ENCODE data around the gene CATSPER3. TPM values are rescaled to one million over a fixed set of nuclear protein-coding genes. Genes with fewer than 3 reads are reported as not detected.

The CATSPER3 gene
- total RNA-seq, 1 experiment from 2014 or later = 0.50 TPM

GRCh38 chr5:135059000-135059923, 91.6 kb downstream of the CATSPER3 start:
- no peak overlapping the region for H2BK20ac ChIP-seq (ENCODE audit: low read depth, low read length, poor library complexity, severe bottlenecking)
- H3K27me3 ChIP-seq (ENCODE audit: insufficient read depth, low read length) = no peaks in the 10 kb centered on the region
- H3K9me3 ChIP-seq (ENCODE audit: control insufficient read depth, low read depth, low read length) = no peaks in the 10 kb centered on the region
- no peak overlapping the region for H3K4ac ChIP-seq (ENCODE audit: low read depth, low read length)
- no peaks in the 10 kb centered on the region for H3K36me3 Mint-ChIP-seq (ENCODE audit: insufficient read depth in 1 of 3, low read depth in 3 of 3)
- H3K79me2 ChIP-seq (ENCODE audit: insufficient read depth, low read length) = no peaks in the 10 kb centered on the region
- no CpG with 5 or more reads among the region's 12 CpGs for whole genome bisulfite sequencing (ENCODE audit: extremely low coverage, insufficient read length, low lambda C conversion rate)
- H2BK12ac ChIP-seq (ENCODE audit: insufficient read length, low read depth, low read length) = no peak overlapping the region
- H4K5ac ChIP-seq (ENCODE audit: insufficient read length, low read depth, low read length) = no peak overlapping the region
- H3K9ac ChIP-seq (ENCODE audit: extremely low read depth, insufficient read length, low read length) = no peak overlapping the region
- H3K27ac Mint-ChIP-seq = no peak overlapping the region
- no peaks in the 10 kb centered on the region for H3K23me2 ChIP-seq (ENCODE audit: insufficient read length, low read depth, low read length, poor library complexity, severe bottlenecking)
- H2BK15ac ChIP-seq (ENCODE audit: low read depth, low read length) = no peak overlapping the region
- H3K79me1 ChIP-seq (ENCODE audit: insufficient read depth, low read depth, low read length, poor library complexity, severe bottlenecking) = no peaks in the 10 kb centered on the region
- H3K4me3 Mint-ChIP-seq = no peak overlapping the region
- H3K56ac ChIP-seq (ENCODE audit: insufficient read length, low read depth, low read length) = no peak overlapping the region
- no peaks in the 10 kb centered on the region for H3K4me1 Mint-ChIP-seq
- no peak overlapping the region for H2AK5ac ChIP-seq (ENCODE audit: insufficient read length, low read length)
- H3K14ac ChIP-seq (ENCODE audit: insufficient read depth, low read length) = no peak overlapping the region
- H4K8ac ChIP-seq (replicated peaks; ENCODE audit: insufficient read length, low read depth, low read length) = no peak overlapping the region
- no peak overlapping the region for H3K23ac ChIP-seq (ENCODE audit: insufficient read length, low read depth, low read length)
- no peak overlapping the region for H3K4me2 ChIP-seq (ENCODE audit: insufficient read depth, insufficient read length, low read length)
- DNase-seq = no peak
- no peak overlapping the region for H2BK120ac ChIP-seq (ENCODE audit: low read depth, low read length, poor library complexity, severe bottlenecking)
- H3T11ph ChIP-seq (ENCODE audit: low read length) = no peak overlapping the region
- H3K27me3 Mint-ChIP-seq (ENCODE audit: low read depth) = peaks cover 100% of the 10 kb centered on the region
- H4K20me1 ChIP-seq (ENCODE audit: control insufficient read depth, insufficient read depth, insufficient read length) = no peaks in the 10 kb centered on the region
- H2AFZ ChIP-seq (ENCODE audit: low read length) = no peak overlapping the region
- H3K27ac ChIP-seq (ENCODE audit: insufficient read length, low read depth, low read length) = no peak overlapping the region
- H3K4me1 ChIP-seq (ENCODE audit: insufficient read depth, low read length) = no peaks in the 10 kb centered on the region
- no peak overlapping the region for H2BK5ac ChIP-seq (ENCODE audit: insufficient read length, low read length)
- H3K18ac ChIP-seq (ENCODE audit: insufficient read length, low read depth, low read length) = no peak overlapping the region
- TF ChIP-seq, protein P1, sequence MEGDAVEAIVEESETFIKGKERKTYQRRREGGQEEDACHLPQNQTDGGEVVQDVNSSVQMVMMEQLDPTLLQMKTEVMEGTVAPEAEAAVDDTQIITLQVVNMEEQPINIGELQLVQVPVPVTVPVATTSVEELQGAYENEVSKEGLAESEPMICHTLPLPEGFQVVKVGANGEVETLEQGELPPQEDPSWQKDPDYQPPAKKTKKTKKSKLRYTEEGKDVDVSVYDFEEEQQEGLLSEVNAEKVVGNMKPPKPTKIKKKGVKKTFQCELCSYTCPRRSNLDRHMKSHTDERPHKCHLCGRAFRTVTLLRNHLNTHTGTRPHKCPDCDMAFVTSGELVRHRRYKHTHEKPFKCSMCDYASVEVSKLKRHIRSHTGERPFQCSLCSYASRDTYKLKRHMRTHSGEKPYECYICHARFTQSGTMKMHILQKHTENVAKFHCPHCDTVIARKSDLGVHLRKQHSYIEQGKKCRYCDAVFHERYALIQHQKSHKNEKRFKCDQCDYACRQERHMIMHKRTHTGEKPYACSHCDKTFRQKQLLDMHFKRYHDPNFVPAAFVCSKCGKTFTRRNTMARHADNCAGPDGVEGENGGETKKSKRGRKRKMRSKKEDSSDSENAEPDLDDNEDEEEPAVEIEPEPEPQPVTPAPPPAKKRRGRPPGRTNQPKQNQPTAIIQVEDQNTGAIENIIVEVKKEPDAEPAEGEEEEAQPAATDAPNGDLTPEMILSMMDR (conservative IDR thresholded peaks at IDR 0.05) = no peak
- no peaks in the 10 kb centered on the region for H3K9me3 Mint-ChIP-seq
- no peak overlapping the region for H4K91ac ChIP-seq (ENCODE audit: insufficient read length, low read depth, low read length)

All from H9 (cell line).